Mucosa of rectum (tissue), 2 donors: Measurements from ENCODE around the gene GZMB.

Experiments
- H3K27ac ChIP-seq, 2 donors: one replicate each; pipeline ENCODE4 v1.7.0; 2013; ENCODE audit warnings: inconsistent platforms in 2 of 2, low read depth in 2 of 2, low read length in 2 of 2
- H3K27me3 ChIP-seq, 2 donors: one replicate each; pipeline ENCODE4 v1.7.0; 2013; ENCODE audit warnings: low read length in 2 of 2; ENCODE audit not compliant: control insufficient read depth in 2 of 2, insufficient read depth in 2 of 2
- H3K36me3 ChIP-seq, 2 donors: one replicate each; pipeline ENCODE4 v1.7.0; 2013; ENCODE audit warnings: low read length in 2 of 2; ENCODE audit not compliant: control insufficient read depth in 2 of 2, insufficient read depth in 2 of 2
- H3K4me1 ChIP-seq, 2 donors: one replicate each; pipeline ENCODE4 v1.7.0; 2013; ENCODE audit warnings: low read length in 2 of 2, mild to moderate bottlenecking in 1 of 2; ENCODE audit not compliant: control insufficient read depth in 2 of 2, insufficient read depth in 2 of 2
- H3K4me3 ChIP-seq, 2 donors: one replicate each; pipeline ENCODE4 v1.7.0; 2013; ENCODE audit warnings: low read length in 2 of 2
- H3K9ac ChIP-seq, 2 donors: one replicate each; pipeline ENCODE4 v1.7.0; 2013; ENCODE audit warnings: low read length in 2 of 2, low read depth in 1 of 2, mild to moderate bottlenecking in 1 of 2
- H3K9me3 ChIP-seq, 2 donors: one replicate each; pipeline ENCODE4 v1.7.0; 2013; ENCODE audit warnings: low read length in 2 of 2; ENCODE audit not compliant: control insufficient read depth in 2 of 2
- donor health status: healthy.
- donor health status: Normal muscosa, but diverticular disease.

The GZMB gene

GRCh38 chr14:24632761-24633160 lies 1.2 kb downstream of the GZMB start:
- H3K27ac ChIP-seq, result no peak overlapping the region
- no peaks in the 10 kb centered on the region for H3K27me3 ChIP-seq
- no peak overlapping the region for H3K4me3 ChIP-seq
- no peak overlapping the region for H3K9ac ChIP-seq
- no peaks in the 10 kb centered on the region for H3K4me1 ChIP-seq
- H3K9me3 ChIP-seq, result no peaks in the 10 kb centered on the region
- H3K36me3 ChIP-seq, result no peaks in the 10 kb centered on the region

DNA sequence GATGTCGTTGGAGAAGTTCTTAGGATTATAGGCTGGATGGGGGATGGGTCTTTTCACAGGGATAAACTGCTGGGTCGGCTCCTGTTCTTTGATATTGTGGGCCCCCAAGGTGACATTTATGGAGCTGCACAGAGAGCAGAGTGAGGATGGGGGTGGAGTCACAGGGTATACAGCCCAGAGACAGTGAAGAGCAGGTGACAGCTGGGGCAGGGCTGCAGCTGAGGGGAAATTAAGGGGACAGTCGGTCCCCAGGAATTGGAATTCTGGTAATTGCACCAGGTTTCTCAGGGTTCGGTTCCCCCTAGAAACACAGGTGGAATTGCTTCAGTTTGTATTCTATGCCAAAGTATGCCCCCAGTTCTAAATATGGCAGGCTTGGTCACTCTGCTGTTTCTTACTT lies 1.7 kb downstream of the GZMB start:
- no peaks in the 10 kb centered on the region for H3K9me3 ChIP-seq
- no peak overlapping the region for H3K4me3 ChIP-seq
- H3K36me3 ChIP-seq, result no peaks in the 10 kb centered on the region
- no peak overlapping the region for H3K9ac ChIP-seq
- no peaks in the 10 kb centered on the region for H3K27me3 ChIP-seq
- no peaks in the 10 kb centered on the region for H3K4me1 ChIP-seq
- H3K27ac ChIP-seq, result no peak overlapping the region

DNA sequence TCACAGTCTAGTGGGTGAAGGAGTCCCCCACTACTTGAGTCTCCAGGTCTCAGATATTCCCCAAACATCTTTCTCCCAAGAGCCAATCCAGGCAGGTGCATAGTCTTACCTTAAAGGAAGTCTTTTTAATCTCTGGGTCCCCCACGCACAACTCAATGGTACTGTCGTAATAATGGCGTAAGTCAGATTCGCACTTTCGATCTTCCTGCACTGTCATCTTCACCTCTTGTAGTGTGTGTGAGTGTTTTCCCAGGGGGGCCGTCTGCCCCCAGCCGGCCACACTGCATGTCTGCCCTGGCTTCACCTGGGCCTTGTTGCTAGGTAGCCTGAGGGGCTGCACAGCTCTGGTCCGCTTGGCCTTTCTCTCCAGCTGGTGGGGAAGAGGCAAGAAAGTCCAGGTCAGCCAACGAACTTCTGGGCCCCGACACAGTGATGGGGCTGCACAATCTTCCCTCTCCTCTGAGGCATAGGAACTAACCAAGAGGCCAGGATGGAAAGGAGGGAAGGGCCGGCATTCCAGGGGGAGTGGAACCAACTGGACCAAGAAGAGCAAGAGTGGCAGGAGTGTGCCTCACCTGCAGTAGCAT lies 2.1 kb downstream of the GZMB start:
- Histone ChIP-seq H3K9me3 (no peaks in the 10 kb centered on the region), H3K9ac (no peak overlapping the region), H3K4me3 (no peak overlapping the region), H3K36me3 (no peaks in the 10 kb centered on the region), H3K27ac (no peak overlapping the region), H3K4me1 (no peaks in the 10 kb centered on the region), H3K27me3 (no peaks in the 10 kb centered on the region)

- Histone ChIP-seq H3K9me3 (no peaks in the 10 kb centered on the region), H3K4me3 (no peak overlapping the region), H3K36me3 (no peaks in the 10 kb centered on the region), H3K4me1 (no peaks in the 10 kb centered on the region), H3K27ac (no peak overlapping the region), H3K27me3 (no peaks in the 10 kb centered on the region), H3K9ac (no peak overlapping the region)
Measured at GRCh38 chr14:24630872-24631477, 3.0 kb downstream of the GZMB start.

DNA sequence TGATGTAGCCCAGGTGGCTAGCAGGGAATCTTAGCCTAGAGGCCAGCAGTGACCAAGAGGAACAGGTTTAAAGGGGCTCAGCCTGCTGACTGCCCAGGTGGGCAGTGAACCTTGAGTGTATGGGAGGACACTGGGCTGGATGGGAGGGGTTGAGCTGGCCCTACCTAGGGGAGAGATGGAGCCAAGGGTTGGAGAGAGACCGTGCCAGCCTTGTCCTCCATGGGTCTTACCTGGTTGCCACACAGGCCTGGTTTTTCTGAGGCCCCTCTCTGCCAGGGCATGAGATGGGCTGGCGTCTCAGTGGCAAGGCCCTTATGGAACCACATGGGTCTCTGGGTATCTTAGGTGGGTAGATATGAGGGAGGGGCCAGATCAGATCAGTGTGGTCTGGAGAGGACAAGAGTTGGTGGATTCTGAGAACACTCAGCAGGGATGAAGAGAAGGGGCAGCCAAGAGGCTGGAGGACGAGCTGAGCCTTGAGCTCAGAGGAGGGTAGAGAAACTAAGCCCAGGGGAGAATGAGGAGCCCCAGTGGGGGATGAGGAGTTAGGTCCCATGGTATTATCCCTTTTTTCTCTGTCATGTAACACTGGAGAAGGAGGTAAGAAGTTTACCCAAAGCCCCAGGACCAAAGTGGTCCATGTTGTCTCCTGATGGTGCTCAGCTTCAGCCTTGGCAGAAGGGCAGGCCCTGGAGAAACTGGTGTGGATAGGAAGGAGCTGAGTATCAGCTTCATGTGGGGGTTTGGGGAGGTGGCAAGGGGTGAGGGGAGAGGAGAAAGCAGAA lies 3.7 kb downstream of the GZMB start:
- H3K27ac ChIP-seq, result no peak overlapping the region
- H3K9ac ChIP-seq, result no peak overlapping the region

DNA sequence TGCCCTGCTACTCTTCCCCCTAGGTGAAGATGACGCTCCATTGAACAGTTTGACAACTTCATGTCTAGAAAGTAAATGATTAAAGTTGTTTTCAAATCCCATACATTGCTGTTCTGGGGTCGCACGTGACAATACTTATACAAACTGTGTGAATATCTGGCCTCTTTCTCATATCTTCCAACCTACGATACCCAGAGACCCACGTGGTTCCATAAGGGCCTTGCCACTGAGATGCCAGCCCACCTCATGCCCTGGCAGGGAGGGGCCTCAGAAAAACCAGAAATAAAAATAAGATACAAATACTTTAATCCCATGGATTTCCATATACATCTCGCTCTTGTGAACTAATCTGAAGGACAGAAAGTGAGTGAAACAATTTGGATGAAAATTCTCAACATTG lies 4.5 kb downstream of the GZMB start:
- no peaks in the 10 kb centered on the region for H3K9me3 ChIP-seq
- H3K36me3 ChIP-seq, result no peaks in the 10 kb centered on the region
- no peak overlapping the region for H3K4me3 ChIP-seq
- H3K9ac ChIP-seq, result no peak overlapping the region
- no peaks in the 10 kb centered on the region for H3K4me1 ChIP-seq
- no peak overlapping the region for H3K27ac ChIP-seq
- H3K27me3 ChIP-seq, result no peaks in the 10 kb centered on the region

More for the DNA sequence above, 3.7 kb downstream of the GZMB start:
- H3K36me3 ChIP-seq, result no peaks in the 10 kb centered on the region
- no peaks in the 10 kb centered on the region for H3K4me1 ChIP-seq
- H3K4me3 ChIP-seq, result no peak overlapping the region
- no peaks in the 10 kb centered on the region for H3K27me3 ChIP-seq
- H3K9me3 ChIP-seq, result no peaks in the 10 kb centered on the region

- Histone ChIP-seq H3K4me3 (no peak overlapping the region), H3K9ac (no peak overlapping the region), H3K27ac (no peak overlapping the region), H3K27me3 (no peaks in the 10 kb centered on the region), H3K36me3 (no peaks in the 10 kb centered on the region), H3K9me3 (no peaks in the 10 kb centered on the region), H3K4me1 (no peaks in the 10 kb centered on the region)
Measured at GRCh38 chr14:24613747-24614146, 20.2 kb downstream of the GZMB start.

DNA sequence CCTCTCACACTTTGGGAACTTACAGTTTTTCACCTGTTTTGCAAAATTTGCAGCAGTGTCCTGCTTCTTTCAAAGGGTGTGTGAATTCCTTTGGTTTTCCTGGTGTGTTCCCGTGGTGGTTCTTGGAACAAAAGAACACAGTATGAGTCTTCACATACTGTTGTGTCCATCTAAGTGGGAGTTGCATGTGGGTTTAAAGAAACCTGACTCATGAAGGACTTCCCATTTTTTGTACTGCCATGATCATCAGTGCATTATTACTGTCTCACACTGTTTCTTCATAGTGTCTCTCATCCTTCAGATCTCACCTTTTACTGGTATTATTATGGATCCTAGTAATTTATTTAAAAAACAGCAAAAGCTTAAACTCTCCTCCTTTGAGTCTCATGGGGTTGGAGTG lies 20.7 kb downstream of the GZMB start:
- Histone ChIP-seq H3K9ac (no peak overlapping the region), H3K27me3 (no peaks in the 10 kb centered on the region), H3K9me3 (no peaks in the 10 kb centered on the region), H3K27ac (no peak overlapping the region), H3K36me3 (no peaks in the 10 kb centered on the region), H3K4me1 (no peaks in the 10 kb centered on the region), H3K4me3 (no peak overlapping the region)

GRCh38 chr14:24612196-24612595 lies 21.8 kb downstream of the GZMB start:
- Histone ChIP-seq H3K27ac (no peak overlapping the region), H3K36me3 (no peaks in the 10 kb centered on the region), H3K9ac (no peak overlapping the region), H3K4me1 (no peaks in the 10 kb centered on the region), H3K9me3 (no peaks in the 10 kb centered on the region), H3K27me3 (no peaks in the 10 kb centered on the region), H3K4me3 (no peak overlapping the region)

DNA sequence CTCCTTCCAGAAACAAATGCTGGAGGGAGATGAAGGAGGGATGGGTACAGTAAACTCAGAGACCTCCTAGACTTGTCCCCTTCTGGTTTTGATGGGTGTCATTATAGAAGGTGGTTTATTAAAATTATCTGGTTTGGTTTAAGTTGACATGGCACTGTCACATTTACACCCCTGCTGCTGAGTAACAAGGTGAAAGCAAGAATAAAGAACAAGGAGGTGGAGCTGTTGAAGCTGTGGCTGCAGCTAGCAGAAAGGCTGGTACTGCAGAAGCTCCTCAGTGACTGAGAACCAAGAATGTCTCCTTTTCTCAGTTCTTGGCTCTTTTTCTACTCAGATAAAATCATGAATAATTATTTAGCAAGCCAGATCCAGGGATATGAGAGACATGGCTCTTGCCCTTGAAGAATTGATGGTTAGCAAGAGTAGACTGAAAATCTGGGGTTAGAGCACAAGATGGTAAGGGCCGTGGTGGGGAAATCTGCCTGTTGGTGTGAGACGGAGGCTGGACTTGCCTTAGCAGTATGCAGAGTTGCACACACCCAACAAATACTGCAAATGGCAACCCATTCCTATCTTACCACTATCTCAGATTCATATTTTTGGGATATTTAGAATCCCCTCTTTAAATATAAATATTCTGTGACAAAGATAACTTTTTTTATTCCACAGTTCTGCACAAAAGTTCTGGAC lies 24.2 kb downstream of the GZMB start, which contains the start of gene GZMH:
Gene GZMH (minus strand): TSS at position 31 of the 690 bp plus-strand sequence. CDS start 72 bp downstream, outside the sequence.
- Histone ChIP-seq H3K4me3 (no peak within 1 kb of the TSS), H3K27ac (no peak within 1 kb of the TSS), H3K4me1 (peaks cover 0 to 3% of the 10 kb centered on the region in 2 donors), H3K36me3 (no peaks in the 10 kb centered on the region), H3K27me3 (no peaks in the 10 kb centered on the region), H3K9me3 (no peaks in the 10 kb centered on the region), H3K9ac (no peak within 1 kb of the TSS)
